Hindlimb muscle (tissue), 1 donor: ENCODE results near the gene UBTFL1. TPM values are rescaled to one million over a fixed set of nuclear protein-coding genes. Genes with fewer than 3 reads are reported as not detected.
"Not testable (repeated sequence)": the region's sequence is repeated elsewhere in the genome, so short reads cannot be mapped to it uniquely, and the experiment has no call there.

Source experiments
- DNase-seq: peaks from one replicate; pipeline ENCODE4 v3.0.0-alpha.2; 2013
- polyA plus RNA-seq: library from polyadenylated mRNA; unstranded; fragments of 120-200 nt; gene quantifications from one replicate; pipeline ENCODE4 v1.2.1, GENCODE V29; 2013; ENCODE audit not compliant: insufficient read length

Gene UBTFL1
- not detected for polyA plus RNA-seq

GRCh38 chr11:90085650-90086049 lies at the start of gene UBTFL1:
UBTFL1 (plus strand) TSS chr11:90085950; CDS start chr11:90085950, 0 bp downstream.
- not testable (repeated sequence) for DNase-seq

- DNase-seq: not testable (repeated sequence)
These were observed 34.0 kb upstream of the UBTFL1 start for GRCh38 chr11:90051591-90052209.

GRCh38 chr11:90052311-90052710 lies 33.4 kb upstream of the UBTFL1 start:
- DNase-seq: not testable (repeated sequence)

- not testable (repeated sequence) for DNase-seq
These were observed 32.2 kb upstream of the UBTFL1 start for GRCh38 chr11:90053545-90053944.

- not testable (repeated sequence) for DNase-seq
These were observed 3.0 kb downstream of the UBTFL1 start for GRCh38 chr11:90088731-90089130.

- DNase-seq: not testable (repeated sequence)
These were observed 9.6 kb downstream of the UBTFL1 start for GRCh38 chr11:90095230-90095924.

GRCh38 chr11:90098261-90098660 lies 12.5 kb downstream of the UBTFL1 start:
- DNase-seq: not testable (repeated sequence)

- DNase-seq: no peak
These were observed 14.7 kb downstream of the UBTFL1 start for GRCh38 chr11:90100431-90100830.

- no peak for DNase-seq
These were observed 27.8 kb downstream of the UBTFL1 start for GRCh38 chr11:90113541-90113940.

GRCh38 chr11:90120191-90120590 lies 34.4 kb downstream of the UBTFL1 start:
- no peak for DNase-seq

GRCh38 chr11:90124371-90124770 lies 38.6 kb downstream of the UBTFL1 start:
- DNase-seq: no peak

- no peak for DNase-seq
These were observed 39.2 kb downstream of the UBTFL1 start for GRCh38 chr11:90124946-90125345.

GRCh38 chr11:90133560-90134477 lies 48.1 kb downstream of the UBTFL1 start:
- peak; percentile 10 for DNase-seq

GRCh38 chr11:90134478-90135003 lies 48.8 kb downstream of the UBTFL1 start, which contains the start of gene NAALAD2:
NAALAD2 (plus strand) TSS chr11:90134663; CDS start chr11:90134759, 96 bp downstream.
- peak; percentile 66 for DNase-seq

- DNase-seq: no peak
These were observed 49.3 kb downstream of the UBTFL1 start for GRCh38 chr11:90135016-90135415.

Other genes starting within 250 kb of the UBTFL1 start
- not detected for gene TRIM64B, start 207.5 kb upstream of the UBTFL1 start, polyA plus RNA-seq
- gene TRIM49D1, start 163.7 kb upstream of the UBTFL1 start, polyA plus RNA-seq: not detected
- not detected for gene TRIM49D2, start 161.9 kb upstream of the UBTFL1 start, polyA plus RNA-seq
- gene TRIM64, start 119.9 kb upstream of the UBTFL1 start, polyA plus RNA-seq: not detected
- not detected for gene TRIM49C, start 54.8 kb upstream of the UBTFL1 start, polyA plus RNA-seq
- gene NAALAD2, start 48.7 kb downstream of the UBTFL1 start, polyA plus RNA-seq: 4.2 TPM
- gene CHORDC1, start 137.1 kb downstream of the UBTFL1 start, polyA plus RNA-seq: 37.0 TPM